C4-2B (cell line): ENCODE data around the gene EGFLAM.
A peak's percentile ranks its signal among the peaks of the same experiment; 100 is the strongest.

Source experiments
- H3K27ac ChIP-seq: fragments of 450-650 bp; 2 replicates; pipeline ENCODE4 v1.5.1; 2017
- CTCF ChIP-seq: fragments of 450-650 bp; conservative IDR thresholded peaks from 2 replicates; pipeline ENCODE4 v1.5.1; 2017; ENCODE audit warnings: mild to moderate bottlenecking
- ZFX ChIP-seq: fragments of 450-650 bp; IDR thresholded peaks from 2 replicates; pipeline ENCODE4 v1.6.1; 2017

EGFLAM gene

GRCh38 chr5:38250763-38251448, 7.5 kb upstream of the EGFLAM start:
- H3K27ac ChIP-seq: no peak overlapping the region
- TF ChIP-seq ZFX (no peak), CTCF (no peak)

- no peak overlapping the region for H3K27ac ChIP-seq
- TF ChIP-seq CTCF: no peak
- TF ChIP-seq ZFX: no peak
Observed at GRCh38 chr5:38253759-38254158, 4.6 kb upstream of the EGFLAM start.

- TF ChIP-seq CTCF: no peak
- no peak for TF ChIP-seq ZFX
- H3K27ac ChIP-seq: no peak overlapping the region
Observed at GRCh38 chr5:38257308-38258041, 884 bp upstream of the EGFLAM start.

- TF ChIP-seq ZFX: no peak
- TF ChIP-seq CTCF: no peak
- H3K27ac ChIP-seq: no peak overlapping the region
Observed at GRCh38 chr5:38258042-38258318, 379 bp upstream of the EGFLAM start.

- no peak overlapping the region for H3K27ac ChIP-seq
- TF ChIP-seq ZFX (no peak), CTCF (peak; percentile 32)
Observed at GRCh38 chr5:38259062-38259808, 876 bp downstream of the EGFLAM start.

- TF ChIP-seq ZFX: no peak
- TF ChIP-seq CTCF: no peak
- H3K27ac ChIP-seq: no peak overlapping the region
Observed at GRCh38 chr5:38259809-38260160, 1.4 kb downstream of the EGFLAM start.

- no peak overlapping the region for H3K27ac ChIP-seq
- TF ChIP-seq CTCF (no peak), ZFX (no peak)
Observed at GRCh38 chr5:38263983-38264382, 5.6 kb downstream of the EGFLAM start.
